ENCODE data around the gene BTRC.
A peak's percentile ranks its signal among the peaks of the same experiment; 100 is the strongest.

BTRC gene

DNA sequence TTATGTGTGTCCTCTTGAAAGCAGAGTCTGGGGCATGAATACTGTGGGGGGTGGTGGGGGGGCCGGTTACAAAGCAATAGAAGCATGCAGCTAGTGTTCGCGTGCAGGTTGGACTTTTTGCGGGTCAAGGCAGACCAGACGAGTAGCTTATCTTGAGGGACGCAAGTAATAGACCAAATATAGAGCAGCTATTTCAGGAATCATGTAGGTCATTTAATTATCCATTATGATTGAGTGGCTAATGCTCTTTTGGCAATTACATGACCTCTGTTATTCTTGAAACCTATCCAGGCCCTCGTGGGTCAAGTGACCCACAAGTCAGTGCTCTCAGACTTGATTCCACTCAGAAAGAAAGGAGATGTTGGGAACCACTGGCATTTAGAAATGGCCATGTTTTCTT, 93.0 kb downstream of the BTRC start:
- no peak for DNase-seq

- DNase-seq: no peak
These were observed 93.5 kb downstream of the BTRC start for GRCh38 chr10:101447477-101447876.

DNA sequence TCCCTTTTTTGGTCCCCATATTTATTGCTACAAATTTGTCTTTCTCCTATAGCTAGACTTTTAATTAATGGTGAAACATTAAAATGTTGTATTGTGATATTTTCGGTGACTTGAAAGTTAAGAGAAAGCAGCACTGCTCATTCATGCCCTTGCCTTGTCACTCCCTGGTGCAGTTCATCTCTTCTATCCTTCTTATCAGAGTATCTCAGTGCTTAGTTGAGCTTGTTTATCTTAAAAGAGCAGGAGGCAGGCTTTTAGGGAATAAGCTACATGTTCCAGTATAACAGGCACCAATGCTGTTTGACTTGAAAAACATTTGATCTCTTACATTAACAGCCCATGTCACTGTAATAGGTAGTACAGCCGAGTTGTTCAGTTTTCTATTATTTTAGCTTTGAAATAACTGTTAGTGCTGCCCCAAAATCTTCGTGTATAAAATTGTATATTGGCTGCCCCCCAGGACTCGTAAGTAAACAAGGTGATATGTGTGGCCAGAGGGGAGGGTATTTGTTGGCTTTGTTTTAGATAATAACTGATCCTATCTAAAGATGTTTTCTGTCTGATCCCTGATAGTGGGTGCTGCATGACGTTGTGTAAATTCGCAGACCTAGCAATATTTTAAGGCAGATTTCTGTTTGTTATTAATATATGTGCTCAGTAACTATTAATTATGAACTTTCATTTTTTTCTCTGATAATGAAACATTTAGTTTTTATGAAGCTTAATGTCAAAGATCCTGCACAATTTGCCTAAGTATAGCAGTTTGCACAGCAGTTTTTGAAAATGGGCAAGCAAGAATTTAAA, 96.5 kb downstream of the BTRC start:
- DNase-seq: no peak

- no peak for DNase-seq
These were observed 97.3 kb downstream of the BTRC start for GRCh38 chr10:101451261-101451660.

GRCh38 chr10:101451667-101452069, 97.7 kb downstream of the BTRC start:
- no peak for DNase-seq

- no peak for DNase-seq
These were observed 98.2 kb downstream of the BTRC start for GRCh38 chr10:101452176-101452575.

- DNase-seq: no peak
These were observed 98.6 kb downstream of the BTRC start for GRCh38 chr10:101452593-101452992.

- DNase-seq: no peak
These were observed 99.4 kb downstream of the BTRC start for GRCh38 chr10:101453318-101453717.

GRCh38 chr10:101453791-101454718, 100.1 kb downstream of the BTRC start:
- DNase-seq: no peak

- no peak for DNase-seq
These were observed 104.9 kb downstream of the BTRC start for GRCh38 chr10:101458869-101459268.

- no peak for DNase-seq
These were observed 110.1 kb downstream of the BTRC start for GRCh38 chr10:101464082-101464481.

DNA sequence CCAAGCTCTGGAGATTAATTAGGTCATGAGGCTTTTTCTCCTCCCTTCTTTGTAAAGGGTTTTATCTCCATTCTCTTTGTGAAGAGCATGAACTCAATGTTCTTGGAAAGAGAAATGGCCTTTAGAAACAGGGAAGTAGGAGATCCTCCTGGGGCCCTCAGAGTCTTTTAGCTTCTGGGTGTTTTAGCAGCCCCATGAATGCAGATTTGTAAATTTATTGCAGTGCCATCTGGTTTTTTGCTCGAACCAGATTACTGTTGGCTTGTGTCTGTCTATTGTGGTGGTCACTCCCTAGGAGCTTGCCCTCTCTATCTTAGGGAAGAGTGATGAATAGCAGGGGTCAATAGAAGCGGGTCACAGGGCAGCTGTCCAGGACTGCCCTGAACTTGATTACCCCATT, 110.6 kb downstream of the BTRC start:
- no peak for DNase-seq

DNA sequence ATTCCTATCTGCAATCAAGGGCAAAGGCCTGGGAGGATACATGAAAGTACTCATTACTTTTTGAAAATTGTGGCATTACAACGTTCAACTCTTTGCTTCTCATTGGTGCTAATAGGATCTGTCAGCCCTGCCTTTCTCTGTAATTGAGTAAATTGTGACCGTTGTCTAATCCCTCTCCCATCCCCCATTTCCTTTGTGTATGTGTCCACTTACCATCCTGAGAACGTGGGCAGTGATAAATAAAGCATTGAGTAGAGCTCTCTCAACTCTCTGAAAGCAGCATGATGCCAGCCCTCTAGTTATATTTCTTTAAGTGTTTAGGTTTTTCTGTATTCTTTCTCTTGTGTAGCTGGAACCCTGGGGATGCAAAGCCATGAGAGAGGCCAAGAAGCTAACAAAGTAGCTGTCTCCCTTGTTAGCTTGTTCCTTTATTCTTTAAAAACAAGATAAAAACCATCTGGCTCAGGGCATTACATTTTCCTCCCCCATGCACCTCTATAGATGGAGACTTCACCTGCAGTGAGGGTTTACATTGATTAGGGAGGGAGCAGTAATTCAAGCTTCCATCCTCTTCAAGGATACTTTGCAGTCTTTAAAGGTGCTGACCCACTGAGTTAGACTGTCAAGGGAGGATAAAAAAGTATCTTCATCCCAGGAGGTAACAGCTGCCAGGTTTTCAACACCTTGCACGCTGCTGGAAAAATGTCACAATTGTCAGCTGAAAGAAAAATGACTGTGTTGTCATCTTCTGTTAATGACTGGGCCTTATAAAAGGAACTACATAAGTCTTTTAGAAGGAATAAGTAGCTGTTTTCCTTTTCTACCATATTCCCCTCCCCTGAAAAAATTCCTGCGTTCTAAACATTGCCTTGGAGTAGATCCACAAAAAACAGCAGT, 112.3 kb downstream of the BTRC start:
- DNase-seq: peak; percentile 36

GRCh38 chr10:101467286-101467770, 113.4 kb downstream of the BTRC start:
- peak; percentile 78 for DNase-seq

GRCh38 chr10:101468159-101468558, 114.2 kb downstream of the BTRC start:
- no peak for DNase-seq

DNA sequence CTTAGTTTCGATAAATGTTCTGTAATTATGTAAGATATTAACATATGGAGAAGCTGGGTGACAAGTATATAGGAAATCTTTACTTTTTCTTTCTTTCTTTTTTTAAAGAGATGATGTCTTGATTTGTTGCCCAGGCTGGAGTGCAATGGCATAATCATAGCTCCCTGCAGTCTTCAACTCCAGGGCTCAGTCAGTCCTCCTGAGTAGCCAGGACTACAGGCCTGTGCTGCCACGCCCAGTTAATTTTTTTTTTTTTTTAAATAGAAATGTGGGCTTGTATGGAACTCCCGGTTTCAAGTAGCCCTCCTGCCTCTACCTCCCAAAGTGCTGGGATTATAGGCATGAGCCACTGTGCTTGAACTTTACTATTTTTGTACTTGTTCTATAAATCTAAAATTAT, 122.4 kb downstream of the BTRC start:
- no peak for DNase-seq

DNA sequence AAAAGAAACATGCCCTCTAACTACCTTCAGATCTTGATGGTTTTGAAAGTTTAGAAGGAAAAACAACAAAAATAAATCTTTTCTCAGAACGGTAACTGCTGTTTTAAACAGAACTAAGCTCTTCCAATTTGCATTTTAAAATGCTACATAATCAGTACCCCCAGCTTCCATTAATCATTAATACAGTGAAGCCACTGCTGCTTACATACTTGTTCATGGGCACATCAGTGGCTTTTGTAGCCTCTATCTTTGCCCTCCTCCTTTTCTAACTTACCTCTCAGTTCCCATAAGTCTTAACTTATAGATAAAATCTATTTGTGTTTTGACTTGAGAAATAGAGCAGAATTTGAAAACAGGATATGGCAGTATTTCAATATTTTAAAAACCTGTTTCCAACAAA, 125.0 kb downstream of the BTRC start:
- DNase-seq: no peak

DNA sequence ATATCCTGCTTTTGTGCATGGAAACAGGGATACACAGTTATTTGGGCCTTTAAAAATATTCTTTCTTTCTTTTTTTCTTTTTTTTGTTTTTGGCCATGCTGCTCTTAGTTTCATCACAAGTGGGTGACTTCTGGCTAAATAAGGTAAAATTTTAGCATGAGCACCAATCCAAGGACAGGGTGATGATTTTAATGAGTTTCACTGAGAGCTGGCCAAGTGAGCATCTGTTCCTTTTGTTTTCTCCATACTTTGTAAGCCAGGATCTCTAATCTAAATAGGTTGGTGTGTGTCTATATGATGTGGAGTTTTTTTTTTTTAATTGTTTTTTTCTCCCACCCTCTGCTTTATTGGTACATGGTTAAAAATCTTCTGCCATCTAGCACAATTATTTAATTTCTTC, 127.3 kb downstream of the BTRC start:
- DNase-seq: no peak

GRCh38 chr10:101482568-101482967, 128.6 kb downstream of the BTRC start:
- no peak for DNase-seq

GRCh38 chr10:101484175-101484745, 130.3 kb downstream of the BTRC start:
- DNase-seq: no peak

GRCh38 chr10:101485207-101485606, 131.2 kb downstream of the BTRC start:
- no peak for DNase-seq

Measured in NCI-H774 (cell line).